Trophoblast cell (in vitro differentiated cells and primary cell): ENCODE data around the gene YY1.
A peak's percentile ranks its signal among the peaks of the same experiment; 100 is the strongest.
"Not testable (repeated sequence)": the region's sequence is repeated elsewhere in the genome, so short reads cannot be mapped to it uniquely, and the experiment has no call there.

Experiments used
- DNase-seq, 2 donors: peaks; one replicate each; pipeline ENCODE4 v3.0.0-alpha.2; 2016
- H2AFZ ChIP-seq: 2 replicates; pipeline ENCODE4 v1.6.1; 2013; ENCODE audit warnings: low read length, moderate library complexity, mild to moderate bottlenecking; ENCODE audit not compliant: insufficient read depth, poor library complexity
- H2AK5ac ChIP-seq: 2 replicates; pipeline ENCODE4 v1.6.1; 2013; ENCODE audit warnings: mild to moderate bottlenecking, low read length
- H2BK120ac ChIP-seq: 2 replicates; pipeline ENCODE4 v1.6.1; 2013; ENCODE audit warnings: low read length, mild to moderate bottlenecking, moderate library complexity; ENCODE audit not compliant: insufficient read depth, poor library complexity
- H2BK12ac ChIP-seq: 2 replicates; pipeline ENCODE4 v1.6.1; 2013; ENCODE audit warnings: mild to moderate bottlenecking, low read length, moderate library complexity
- H2BK5ac ChIP-seq: 2 replicates; pipeline ENCODE4 v1.6.1; 2013; ENCODE audit warnings: low read length, low read depth, moderate library complexity, mild to moderate bottlenecking; ENCODE audit not compliant: poor library complexity
- H3K14ac ChIP-seq: 2 replicates; pipeline ENCODE4 v1.6.1; 2013; ENCODE audit warnings: mild to moderate bottlenecking, low read length
- H3K18ac ChIP-seq: 2 replicates; pipeline ENCODE4 v1.6.1; 2013; ENCODE audit warnings: mild to moderate bottlenecking, low read length
- H3K23ac ChIP-seq: 2 replicates; pipeline ENCODE4 v1.6.1; 2013; ENCODE audit warnings: low read length
- H3K27ac ChIP-seq: 2 replicates; pipeline ENCODE4 v1.5.1; 2013; ENCODE audit warnings: low read depth, mild to moderate bottlenecking, inconsistent platforms, low read length, moderate library complexity
- H3K27me3 ChIP-seq: 2 replicates; pipeline ENCODE4 v1.6.1; 2013; ENCODE audit warnings: inconsistent platforms, mild to moderate bottlenecking, low read length, moderate library complexity; ENCODE audit not compliant: insufficient read depth
- H3K36me3 ChIP-seq, 2 experiments: 1 replicate in 1 of 2; 2 replicates in 1 of 2; pipeline ENCODE4 v1.6.1; 2013; ENCODE audit warnings: low read length in 2 of 2, mild to moderate bottlenecking in 2 of 2, moderate library complexity in 1 of 2; ENCODE audit not compliant: insufficient read depth in 2 of 2, control insufficient read depth in 1 of 2
- H3K4ac ChIP-seq: 2 replicates; pipeline ENCODE4 v1.6.1; 2013; ENCODE audit warnings: low read depth, mild to moderate bottlenecking, low read length, moderate library complexity
- H3K4me1 ChIP-seq, 2 experiments: 1 replicate in 1 of 2; 2 replicates in 1 of 2; pipeline ENCODE4 v1.6.1; 2013; ENCODE audit warnings: low read length in 2 of 2, mild to moderate bottlenecking in 2 of 2, moderate library complexity in 1 of 2; ENCODE audit not compliant: insufficient read depth in 2 of 2, control insufficient read depth in 1 of 2
- H3K4me2 ChIP-seq: 2 replicates; pipeline ENCODE4 v1.6.1; 2013; ENCODE audit warnings: inconsistent platforms, mild to moderate bottlenecking, low read length, moderate library complexity
- H3K4me3 ChIP-seq: 2 replicates; pipeline ENCODE4 v1.5.1; 2013; ENCODE audit warnings: mild to moderate bottlenecking, low read depth, low read length, inconsistent platforms
- H3K79me1 ChIP-seq: one replicate; pipeline ENCODE4 v1.6.1; 2013; ENCODE audit warnings: low read length
- H3K79me2 ChIP-seq: 2 replicates; pipeline ENCODE4 v1.6.1; 2013; ENCODE audit warnings: low read length, mild to moderate bottlenecking; ENCODE audit not compliant: control insufficient read depth, insufficient read depth, poor library complexity
- H3K9ac ChIP-seq: 2 replicates; pipeline ENCODE4 v1.6.1; 2013; ENCODE audit warnings: mild to moderate bottlenecking, low read length
- H3K9me3 ChIP-seq: 2 replicates; pipeline ENCODE4 v1.6.1; 2013; ENCODE audit warnings: low read depth, mild to moderate bottlenecking, control low read depth, inconsistent platforms, low read length; ENCODE audit not compliant: insufficient read depth
- H4K12ac ChIP-seq: 2 replicates; pipeline ENCODE4 v1.6.1; 2013; ENCODE audit warnings: low read depth, mild to moderate bottlenecking, low read length, moderate library complexity
- H4K8ac ChIP-seq: 2 replicates; pipeline ENCODE4 v1.6.1; 2013; ENCODE audit warnings: low read depth, mild to moderate bottlenecking, low read length, moderate library complexity
- H4K91ac ChIP-seq: one replicate; pipeline ENCODE4 v1.6.1; 2013; ENCODE audit warnings: low read depth, mild to moderate bottlenecking, low read length, moderate library complexity
- WGBS: extraction: QIAGEN DNeasy Blood & Tissue Kit; methylation state at CpG from one replicate; pipeline ENCODE4 v1.1.7; 2013; ENCODE audit warnings: missing lambda C conversion rate; ENCODE audit not compliant: insufficient read length, insufficient coverage; ENCODE audit errors: extremely low coverage; 5-methylcytosine and 5-hydroxymethylcytosine counted together

The YY1 gene

DNA sequence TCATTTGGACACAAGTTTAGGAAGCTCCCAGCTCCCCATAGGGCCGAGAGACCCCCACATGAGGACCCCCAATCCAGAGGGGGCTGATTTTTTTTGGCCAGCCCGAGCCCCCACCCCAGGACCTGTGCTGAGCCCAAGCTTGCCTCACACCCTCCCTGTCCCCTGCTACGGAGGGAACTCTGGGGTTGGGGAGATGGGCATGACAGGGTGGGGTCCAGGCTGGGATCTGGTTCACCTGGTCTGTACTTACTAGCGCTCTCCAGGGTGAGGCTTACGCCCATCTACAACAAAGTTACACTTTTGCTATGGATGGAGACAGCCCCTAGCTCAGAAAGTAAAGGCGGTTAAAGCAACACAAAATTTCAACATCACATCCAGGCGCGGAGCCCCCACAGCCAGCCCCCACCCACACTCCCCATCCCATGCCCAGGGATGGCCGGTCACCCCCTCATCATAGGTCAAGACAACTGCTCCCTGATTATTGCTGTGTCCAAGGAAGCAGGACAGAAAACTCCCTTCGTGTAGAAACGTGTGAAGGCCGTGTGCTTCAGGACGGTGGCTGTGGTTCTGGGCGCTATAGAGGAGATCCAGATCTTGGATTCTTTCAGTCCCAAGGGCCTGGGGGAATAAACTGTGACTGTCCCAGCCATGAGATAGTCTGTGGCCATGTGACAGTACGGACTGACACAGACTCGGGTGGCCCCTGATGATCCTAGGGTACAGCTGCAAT is 56.6 kb downstream of the YY1 start:
- H3K79me1 ChIP-seq: no peaks in the 10 kb centered on the region
- no peaks in the 10 kb centered on the region for H3K27me3 ChIP-seq
- H4K91ac ChIP-seq: no peak overlapping the region
- peaks cover 2% of the 10 kb centered on the region for H3K9me3 ChIP-seq
- no peak overlapping the region for H3K9ac ChIP-seq
- no peak overlapping the region for H4K8ac ChIP-seq
- H2AK5ac ChIP-seq: no peak overlapping the region
- H2BK120ac ChIP-seq: no peak overlapping the region
- no CpG with 5 or more reads among the region's 16 CpGs for WGBS
- no peak overlapping the region for H3K4me2 ChIP-seq
- no peak overlapping the region for H3K18ac ChIP-seq
- no peak overlapping the region for H3K27ac ChIP-seq
- no peak overlapping the region for H2AFZ ChIP-seq
- no peaks in the 10 kb centered on the region for H3K4me1 ChIP-seq
- no peak overlapping the region for H2BK12ac ChIP-seq
- H3K79me2 ChIP-seq: no peaks in the 10 kb centered on the region
- H4K12ac ChIP-seq: no peak overlapping the region
- peaks cover 26 to 39% of the 10 kb centered on the region in 2 experiments for H3K36me3 ChIP-seq
- no peak overlapping the region for H3K4ac ChIP-seq
- H2BK5ac ChIP-seq: no peak overlapping the region
- DNase-seq: no peak
- H3K23ac ChIP-seq: no peak overlapping the region
- no peak overlapping the region for H3K4me3 ChIP-seq
- H3K14ac ChIP-seq: no peak overlapping the region

DNA sequence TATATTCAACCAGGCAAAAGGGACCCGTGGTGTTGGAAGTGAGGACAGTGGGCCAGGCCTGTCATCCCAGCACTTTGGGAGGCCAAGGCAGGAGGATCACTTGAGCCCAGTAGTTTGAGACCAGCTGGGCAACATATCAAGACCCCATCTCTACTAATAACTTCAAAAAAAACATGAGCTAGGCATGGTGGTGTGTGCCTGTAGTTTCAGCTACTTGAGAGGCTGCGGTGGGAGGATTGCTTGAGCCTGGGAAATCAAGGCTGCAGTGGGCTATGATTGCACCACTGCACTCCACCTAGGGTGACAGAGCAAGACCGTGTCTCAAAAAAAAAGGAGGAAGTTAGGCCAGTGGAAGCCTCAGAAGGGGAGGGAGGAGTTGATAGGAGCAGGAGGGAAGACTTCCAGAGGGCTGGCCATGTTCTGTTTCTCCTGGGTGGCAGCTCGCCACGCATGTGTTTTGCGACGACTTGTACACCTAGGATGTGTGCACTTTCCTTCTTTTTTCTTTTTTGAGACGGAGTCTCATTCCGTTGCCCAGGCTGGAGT is 57.2 kb downstream of the YY1 start:
- peaks cover 20 to 33% of the 10 kb centered on the region in 2 experiments for H3K36me3 ChIP-seq
- H3K4me1 ChIP-seq: no peaks in the 10 kb centered on the region
- H3K9ac ChIP-seq: no peak overlapping the region
- no peak overlapping the region for H3K23ac ChIP-seq
- H3K4ac ChIP-seq: no peak overlapping the region
- no peak overlapping the region for H4K91ac ChIP-seq
- H4K12ac ChIP-seq: no peak overlapping the region
- H3K4me2 ChIP-seq: no peak overlapping the region
- H3K79me2 ChIP-seq: no peaks in the 10 kb centered on the region
- no peaks in the 10 kb centered on the region for H3K27me3 ChIP-seq
- no peak overlapping the region for H2AK5ac ChIP-seq
- DNase-seq: no peak
- H4K8ac ChIP-seq: no peak overlapping the region
- H2BK120ac ChIP-seq: no peak overlapping the region
- no peak overlapping the region for H3K18ac ChIP-seq
- H2AFZ ChIP-seq: no peak overlapping the region
- no peak overlapping the region for H2BK12ac ChIP-seq
- H3K4me3 ChIP-seq: no peak overlapping the region
- H2BK5ac ChIP-seq: no peak overlapping the region
- no peaks in the 10 kb centered on the region for H3K9me3 ChIP-seq
- H3K14ac ChIP-seq: no peak overlapping the region
- no peak overlapping the region for H3K27ac ChIP-seq
- no CpG with 5 or more reads among the region's 9 CpGs for WGBS
- H3K79me1 ChIP-seq: no peaks in the 10 kb centered on the region

- H2BK5ac ChIP-seq, DNase-seq, H2BK12ac ChIP-seq, H3K4me2 ChIP-seq, H2AK5ac ChIP-seq, H3K27me3 ChIP-seq, H4K91ac ChIP-seq, H2BK120ac ChIP-seq, H3K27ac ChIP-seq, H3K79me2 ChIP-seq, H4K12ac ChIP-seq, H3K4me1 ChIP-seq, H3K9ac ChIP-seq, H3K18ac ChIP-seq, H2AFZ ChIP-seq, H3K79me1 ChIP-seq, H3K4ac ChIP-seq, H4K8ac ChIP-seq, H3K9me3 ChIP-seq, H3K14ac ChIP-seq, H3K23ac ChIP-seq, H3K4me3 ChIP-seq: not testable (repeated sequence)
- WGBS: no CpG with 5 or more reads among the region's 11 CpGs
- H3K36me3 ChIP-seq: peaks cover 15 to 27% of the 10 kb centered on the region in 2 experiments
Measured at GRCh38 chr14:100296729-100297128, 57.8 kb downstream of the YY1 start.

GRCh38 chr14:100297320-100298300 is 58.7 kb downstream of the YY1 start:
- no peak overlapping the region for H4K91ac ChIP-seq
- peaks cover 6 to 19% of the 10 kb centered on the region in 2 experiments for H3K36me3 ChIP-seq
- H3K4me3 ChIP-seq: no peak overlapping the region
- H3K4me2 ChIP-seq: no peak overlapping the region
- no peak overlapping the region for H3K14ac ChIP-seq
- no CpG with 5 or more reads among the region's 30 CpGs for WGBS
- H2AK5ac ChIP-seq: no peak overlapping the region
- H3K9me3 ChIP-seq: no peaks in the 10 kb centered on the region
- no peak overlapping the region for H2AFZ ChIP-seq
- H3K9ac ChIP-seq: no peak overlapping the region
- H3K79me2 ChIP-seq: no peaks in the 10 kb centered on the region
- no peaks in the 10 kb centered on the region for H3K4me1 ChIP-seq
- no peak overlapping the region for H3K18ac ChIP-seq
- no peak overlapping the region for H2BK5ac ChIP-seq
- H3K27me3 ChIP-seq: no peaks in the 10 kb centered on the region
- H3K79me1 ChIP-seq: no peaks in the 10 kb centered on the region
- H3K4ac ChIP-seq: no peak overlapping the region
- no peak overlapping the region for H2BK120ac ChIP-seq
- no peak overlapping the region for H3K27ac ChIP-seq
- H3K23ac ChIP-seq: no peak overlapping the region
- peak; percentile 15 to 35 for DNase-seq
- H4K12ac ChIP-seq: no peak overlapping the region
- no peak overlapping the region for H4K8ac ChIP-seq
- no peak overlapping the region for H2BK12ac ChIP-seq
